Gastroesophageal sphincter (tissue), 4 donors: ENCODE measurements around the gene ZGLP1. TPM values are rescaled to one million over a fixed set of nuclear protein-coding genes. Genes with fewer than 3 reads are reported as not detected.

Experiments used
- ATAC-seq: fragments of 150-250 bp; one replicate; pipeline ENCODE4 v1.9.1; 2016; ENCODE audit warnings: mild to moderate bottlenecking, moderate library complexity
- H3K27ac ChIP-seq, 4 donors: fragments of 200-600 bp; sonication (generic) in 3 of 4; 1 replicate in 3 of 4; 2 replicates in 1 of 4; pipeline ENCODE4 v1.5.1; 2016 to 2019
- H3K27me3 ChIP-seq: fragments of 200-600 bp; sonication (generic); one replicate; pipeline ENCODE4 v1.5.1; 2019
- H3K36me3 ChIP-seq, 2 donors: fragments of 200-600 bp; sonication (generic); one replicate each; pipeline ENCODE4 v1.5.1; 2019; ENCODE audit warnings: control low read depth in 1 of 2
- H3K4me1 ChIP-seq, 3 donors: fragments of 200-600 bp; sonication (generic); 1 replicate in 2 of 3; 2 replicates in 1 of 3; pipeline ENCODE4 v1.5.1; 2016 to 2019; ENCODE audit warnings: control low read depth in 2 of 3
- H3K4me3 ChIP-seq, 2 donors: fragments of 200-600 bp; sonication (generic); one replicate each; pipeline ENCODE4 v1.5.1; 2019; ENCODE audit warnings: mild to moderate bottlenecking in 1 of 2, moderate library complexity in 1 of 2
- H3K9me3 ChIP-seq, 3 donors: fragments of 200-600 bp; sonication (generic); one replicate each; pipeline ENCODE4 v1.5.1; 2017 to 2019; ENCODE audit warnings: control low read depth in 2 of 3
- CTCF ChIP-seq, 4 experiments: fragments of 200-600 bp in 2 of 4; fragments of 450-650 bp in 2 of 4; sonication (generic) in 1 of 4; IDR thresholded peaks; one replicate each; pipeline ENCODE4 v1.5.1; 2017 to 2019; ENCODE audit warnings: antibody characterized with exemption in 4 of 4, mild to moderate bottlenecking in 2 of 4, moderate library complexity in 2 of 4
- EP300 ChIP-seq: sonication (generic); formaldehyde crosslinking; IDR thresholded peaks from one replicate; pipeline ENCODE4 v1.6.1; 2017; ENCODE audit warnings: antibody characterized with exemption, mild to moderate bottlenecking
- POLR2A ChIP-seq, 2 donors: fragments of 450-650 bp; IDR thresholded peaks; one replicate each; pipeline ENCODE4 v1.6.1; 2017; ENCODE audit warnings: antibody characterized with exemption in 2 of 2, mild to moderate bottlenecking in 2 of 2, moderate library complexity in 1 of 2
- POLR2AphosphoS5 ChIP-seq: sonication (generic); formaldehyde crosslinking; IDR thresholded peaks from one replicate; pipeline ENCODE4 v1.6.1; 2017; ENCODE audit warnings: antibody characterized with exemption
- WGBS, 2 donors: methylation state at CpG; one replicate each; pipeline ENCODE4 v1.1.5; 2018; ENCODE audit warnings: low coverage in 1 of 2; 5-methylcytosine and 5-hydroxymethylcytosine counted together
- total RNA-seq, 4 donors: library from RNA; depleted of rRNA; stranded (reverse); fragments of >200 nt; gene quantifications; one replicate each; pipeline ENCODE4 v1.1.0, GENCODE V29; 2016

The ZGLP1 gene
- total RNA-seq, 4 donors from 2014 or later: 0.81 to 2.5 (median 1.1) TPM; not detected in 1

GRCh38 chr19:10286803-10287737 lies 22.5 kb downstream of the ZGLP1 start, which contains the start of gene ICAM4:
Gene ICAM4 (plus strand): TSS chr19:10286955. CDS start chr19:10287013, 58 bp downstream.
- Histone ChIP-seq H3K27ac (peak within 1 kb of the TSS in 2 of 4 donors; percentile 24 to 41), H3K9me3 (no peaks in the 10 kb centered on the region), H3K27me3 (peaks cover 86% of the 10 kb centered on the region), H3K36me3 (peaks cover 0 to 26% of the 10 kb centered on the region in 2 donors), H3K4me3 (peak within 1 kb of the TSS in 1 of 2 donors; percentile 28), H3K4me1 (peaks cover 0 to 54% (median 40%) of the 10 kb centered on the region in 3 donors)
- no peak for ATAC-seq
- TF ChIP-seq POLR2AphosphoS5 (no peak), EP300 (no peak), CTCF (IDR thresholded peaks at IDR 0.05) (no peak), POLR2A (IDR thresholded peaks at IDR 0.05) (no peak)
- 0 to 27% methylated on average over 4 to 7 of the region's 59 CpGs for WGBS, 2 donors

- ATAC-seq: no peak
- peaks cover 0 to 37% (median 23%) of the 10 kb centered on the region in 3 donors for H3K4me1 ChIP-seq
- peaks cover 70% of the 10 kb centered on the region for H3K27me3 ChIP-seq
- H3K27ac ChIP-seq: no peak overlapping the region
- H3K36me3 ChIP-seq: peaks cover 0 to 26% of the 10 kb centered on the region in 2 donors
- H3K4me3 ChIP-seq: no peak overlapping the region
- TF ChIP-seq EP300: no peak
- no peak for TF ChIP-seq POLR2A (IDR thresholded peaks at IDR 0.05)
- TF ChIP-seq CTCF (IDR thresholded peaks at IDR 0.05): no peak
- TF ChIP-seq POLR2AphosphoS5: no peak
- H3K9me3 ChIP-seq: no peaks in the 10 kb centered on the region
- 85 to 96% methylated on average over 2 to 4 of the region's 4 CpGs for WGBS, 2 donors
Observed at GRCh38 chr19:10285393-10285792, 24.2 kb downstream of the ZGLP1 start.

- Histone ChIP-seq H3K4me3 (no peak overlapping the region), H3K36me3 (peaks cover 0 to 26% of the 10 kb centered on the region in 2 donors), H3K9me3 (no peaks in the 10 kb centered on the region), H3K27me3 (peaks cover 67% of the 10 kb centered on the region), H3K27ac (no peak overlapping the region), H3K4me1 (peaks cover 0 to 33% (median 19%) of the 10 kb centered on the region in 3 donors)
- WGBS, 2 donors: 90% methylated on average over 6 to 10 of the region's 13 CpGs
- TF ChIP-seq EP300 (no peak), POLR2A (IDR thresholded peaks at IDR 0.05) (no peak), CTCF (IDR thresholded peaks at IDR 0.05) (no peak), POLR2AphosphoS5 (no peak)
- ATAC-seq: no peak
Observed at GRCh38 chr19:10284960-10285278, 24.7 kb downstream of the ZGLP1 start.

- peaks cover 0 to 27% (median 13%) of the 10 kb centered on the region in 3 donors for H3K4me1 ChIP-seq
- peaks cover 67% of the 10 kb centered on the region for H3K27me3 ChIP-seq
- 89 to 100% methylated on average over 2 to 7 of the region's 34 CpGs for WGBS, 2 donors
- H3K4me3 ChIP-seq: no peak overlapping the region
- H3K36me3 ChIP-seq: peaks cover 0 to 27% of the 10 kb centered on the region in 2 donors
- TF ChIP-seq POLR2AphosphoS5: no peak
- no peaks in the 10 kb centered on the region for H3K9me3 ChIP-seq
- H3K27ac ChIP-seq: no peak overlapping the region
- no peak for ATAC-seq
Observed at GRCh38 chr19:10284065-10284959, 25.3 kb downstream of the ZGLP1 start.
